C4-2B (cell line): ENCODE data around the gene ETHE1.

Experiments used
- CTCF ChIP-seq: fragments of 450-650 bp; conservative IDR thresholded peaks from 2 replicates; pipeline ENCODE4 v1.5.1; 2017; ENCODE audit warnings: mild to moderate bottlenecking
- ZFX ChIP-seq: fragments of 450-650 bp; IDR thresholded peaks from 2 replicates; pipeline ENCODE4 v1.6.1; 2017

GRCh38 chr19:43462383-43462782 is 64.6 kb downstream of the ETHE1 start:
- TF ChIP-seq CTCF (no peak), ZFX (no peak)
